ENCODE results near the gene ZNF513.
A peak's percentile ranks its signal among the peaks of the same experiment; 100 is the strongest.

Gene ZNF513

GRCh38 chr2:27380626-27381545 is at the start of gene ZNF513:
Gene ZNF513, minus strand, starts transcription at chr2:27380734. Its CDS starts 208 bp downstream, at chr2:27380526.
- TF ChIP-seq, protein P1, sequence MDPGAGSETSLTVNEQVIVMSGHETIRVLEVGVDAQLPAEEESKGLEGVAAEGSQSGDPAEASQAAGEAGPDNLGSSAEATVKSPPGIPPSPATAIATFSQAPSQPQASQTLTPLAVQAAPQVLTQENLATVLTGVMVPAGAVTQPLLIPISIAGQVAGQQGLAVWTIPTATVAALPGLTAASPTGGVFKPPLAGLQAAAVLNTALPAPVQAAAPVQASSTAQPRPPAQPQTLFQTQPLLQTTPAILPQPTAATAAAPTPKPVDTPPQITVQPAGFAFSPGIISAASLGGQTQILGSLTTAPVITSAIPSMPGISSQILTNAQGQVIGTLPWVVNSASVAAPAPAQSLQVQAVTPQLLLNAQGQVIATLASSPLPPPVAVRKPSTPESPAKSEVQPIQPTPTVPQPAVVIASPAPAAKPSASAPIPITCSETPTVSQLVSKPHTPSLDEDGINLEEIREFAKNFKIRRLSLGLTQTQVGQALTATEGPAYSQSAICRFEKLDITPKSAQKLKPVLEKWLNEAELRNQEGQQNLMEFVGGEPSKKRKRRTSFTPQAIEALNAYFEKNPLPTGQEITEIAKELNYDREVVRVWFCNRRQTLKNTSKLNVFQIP (CRISPR knock-in tag; IDR thresholded peaks at IDR 0.05; ENCODE audit: borderline replicate concordance, low read depth), result 0 out of 2 replicates have a peak, but pooled peaks have one; percentile 70
- TF ChIP-seq, protein P2, sequence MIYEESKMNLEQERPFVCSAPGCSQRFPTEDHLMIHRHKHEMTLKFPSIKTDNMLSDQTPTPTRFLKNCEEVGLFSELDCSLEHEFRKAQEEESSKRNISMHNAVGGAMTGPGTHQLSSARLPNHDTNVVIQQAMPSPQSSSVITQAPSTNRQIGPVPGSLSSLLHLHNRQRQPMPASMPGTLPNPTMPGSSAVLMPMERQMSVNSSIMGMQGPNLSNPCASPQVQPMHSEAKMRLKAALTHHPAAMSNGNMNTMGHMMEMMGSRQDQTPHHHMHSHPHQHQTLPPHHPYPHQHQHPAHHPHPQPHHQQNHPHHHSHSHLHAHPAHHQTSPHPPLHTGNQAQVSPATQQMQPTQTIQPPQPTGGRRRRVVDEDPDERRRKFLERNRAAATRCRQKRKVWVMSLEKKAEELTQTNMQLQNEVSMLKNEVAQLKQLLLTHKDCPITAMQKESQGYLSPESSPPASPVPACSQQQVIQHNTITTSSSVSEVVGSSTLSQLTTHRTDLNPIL (CRISPR knock-in tag; IDR thresholded peaks at IDR 0.05; ENCODE audit: low read depth), result peak; percentile 43; the same call in 1 of the 2 replicates
- TF ChIP-seq, protein P3, sequence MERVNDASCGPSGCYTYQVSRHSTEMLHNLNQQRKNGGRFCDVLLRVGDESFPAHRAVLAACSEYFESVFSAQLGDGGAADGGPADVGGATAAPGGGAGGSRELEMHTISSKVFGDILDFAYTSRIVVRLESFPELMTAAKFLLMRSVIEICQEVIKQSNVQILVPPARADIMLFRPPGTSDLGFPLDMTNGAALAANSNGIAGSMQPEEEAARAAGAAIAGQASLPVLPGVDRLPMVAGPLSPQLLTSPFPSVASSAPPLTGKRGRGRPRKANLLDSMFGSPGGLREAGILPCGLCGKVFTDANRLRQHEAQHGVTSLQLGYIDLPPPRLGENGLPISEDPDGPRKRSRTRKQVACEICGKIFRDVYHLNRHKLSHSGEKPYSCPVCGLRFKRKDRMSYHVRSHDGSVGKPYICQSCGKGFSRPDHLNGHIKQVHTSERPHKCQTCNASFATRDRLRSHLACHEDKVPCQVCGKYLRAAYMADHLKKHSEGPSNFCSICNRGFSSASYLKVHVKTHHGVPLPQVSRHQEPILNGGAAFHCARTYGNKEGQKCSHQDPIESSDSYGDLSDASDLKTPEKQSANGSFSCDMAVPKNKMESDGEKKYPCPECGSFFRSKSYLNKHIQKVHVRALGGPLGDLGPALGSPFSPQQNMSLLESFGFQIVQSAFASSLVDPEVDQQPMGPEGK (CRISPR knock-in tag; IDR thresholded peaks at IDR 0.05; ENCODE audit: borderline replicate concordance), result peak; percentile 78; the same call in 1 of the 2 replicates
- peak; percentile 43; the same call in 1 of the 2 replicates for TF ChIP-seq GLIS3 (CRISPR knock-in tag; IDR thresholded peaks at IDR 0.05)
- TF ChIP-seq ARNTL (CRISPR knock-in tag; IDR thresholded peaks at IDR 0.05; ENCODE audit: borderline replicate concordance, low read depth), result no peak
- TF ChIP-seq ZNF8 (CRISPR knock-in tag; IDR thresholded peaks at IDR 0.05), result no peak
- TF ChIP-seq CSDC2 (CRISPR knock-in tag; IDR thresholded peaks at IDR 0.05), result 0 out of 2 replicates have a peak, but pooled peaks have one; percentile 51
- 0 out of 2 replicates have a peak, but pooled peaks have one; percentile 37 for TF ChIP-seq ISL1 (CRISPR knock-in tag; IDR thresholded peaks at IDR 0.05)
- TF ChIP-seq ESRRG (CRISPR knock-in tag; IDR thresholded peaks at IDR 0.05), result peak; percentile 77; the same call in 1 of the 2 replicates
- TF ChIP-seq, protein P4, sequence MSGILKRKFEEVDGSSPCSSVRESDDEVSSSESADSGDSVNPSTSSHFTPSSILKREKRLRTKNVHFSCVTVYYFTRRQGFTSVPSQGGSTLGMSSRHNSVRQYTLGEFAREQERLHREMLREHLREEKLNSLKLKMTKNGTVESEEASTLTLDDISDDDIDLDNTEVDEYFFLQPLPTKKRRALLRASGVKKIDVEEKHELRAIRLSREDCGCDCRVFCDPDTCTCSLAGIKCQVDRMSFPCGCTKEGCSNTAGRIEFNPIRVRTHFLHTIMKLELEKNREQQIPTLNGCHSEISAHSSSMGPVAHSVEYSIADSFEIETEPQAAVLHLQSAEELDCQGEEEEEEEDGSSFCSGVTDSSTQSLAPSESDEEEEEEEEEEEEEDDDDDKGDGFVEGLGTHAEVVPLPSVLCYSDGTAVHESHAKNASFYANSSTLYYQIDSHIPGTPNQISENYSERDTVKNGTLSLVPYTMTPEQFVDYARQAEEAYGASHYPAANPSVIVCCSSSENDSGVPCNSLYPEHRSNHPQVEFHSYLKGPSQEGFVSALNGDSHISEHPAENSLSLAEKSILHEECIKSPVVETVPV (CRISPR knock-in tag; IDR thresholded peaks at IDR 0.05), result peak; percentile 83; the same call in 1 of the 2 replicates
- peak; percentile 79; the same call in 1 of the 2 replicates for TF ChIP-seq ZFP3 (CRISPR knock-in tag; IDR thresholded peaks at IDR 0.05)
- TF ChIP-seq ZFP30 (CRISPR knock-in tag; IDR thresholded peaks at IDR 0.05), result 0 out of 2 replicates have a peak, but pooled peaks have one; percentile 34
- peak; percentile 68; the same call in 1 of the 2 replicates for TF ChIP-seq TSHZ2 (CRISPR knock-in tag; IDR thresholded peaks at IDR 0.05)
- no peak for TF ChIP-seq SNAI2 (CRISPR knock-in tag; IDR thresholded peaks at IDR 0.05)
- peak; percentile 85 for ATAC-seq

GRCh38 chr2:27428978-27429541 is 48.5 kb upstream of the ZNF513 start:
- peak; percentile 85 for ATAC-seq
- no peak for TF ChIP-seq ZC3H10 (CRISPR knock-in tag; IDR thresholded peaks at IDR 0.05)
- TF ChIP-seq RARB (CRISPR knock-in tag; IDR thresholded peaks at IDR 0.05), result no peak
- TF ChIP-seq, protein P1 (CRISPR knock-in tag; IDR thresholded peaks at IDR 0.05; ENCODE audit: borderline replicate concordance, low read depth), result no peak
- no peak for TF ChIP-seq ZNF565 (CRISPR knock-in tag; conservative IDR thresholded peaks at IDR 0.05; ENCODE audit: low read depth)
- no peak for TF ChIP-seq SNAI2 (CRISPR knock-in tag; IDR thresholded peaks at IDR 0.05)
- TF ChIP-seq, protein P4 (CRISPR knock-in tag; IDR thresholded peaks at IDR 0.05), result no peak
- TF ChIP-seq OSR1 (CRISPR knock-in tag; IDR thresholded peaks at IDR 0.05), result no peak
- no peak for TF ChIP-seq GLIS3 (CRISPR knock-in tag; IDR thresholded peaks at IDR 0.05)
- no peak for TF ChIP-seq BACH2 (CRISPR knock-in tag; IDR thresholded peaks at IDR 0.05; ENCODE audit: borderline replicate concordance)
- no peak for TF ChIP-seq ESRRG (CRISPR knock-in tag; IDR thresholded peaks at IDR 0.05)
- TF ChIP-seq ZFP3 (CRISPR knock-in tag; IDR thresholded peaks at IDR 0.05), result no peak; the same call in 1 of the 2 replicates
- TF ChIP-seq TOX (CRISPR knock-in tag; IDR thresholded peaks at IDR 0.05; ENCODE audit: borderline replicate concordance), result no peak
- TF ChIP-seq ZNF70 (CRISPR knock-in tag; IDR thresholded peaks at IDR 0.05), result no peak
- no peak for TF ChIP-seq ISL1 (CRISPR knock-in tag; IDR thresholded peaks at IDR 0.05)
- TF ChIP-seq TCF4 (CRISPR knock-in tag; IDR thresholded peaks at IDR 0.05; ENCODE audit: borderline replicate concordance), result no peak
- TF ChIP-seq ZFP30 (CRISPR knock-in tag; IDR thresholded peaks at IDR 0.05), result no peak
- TF ChIP-seq ARNTL (CRISPR knock-in tag; IDR thresholded peaks at IDR 0.05; ENCODE audit: borderline replicate concordance, low read depth), result no peak

Measured in SK-N-SH treated with all-trans-retinoic acid at 6 μM for 48 hours (cell line).